ENCODE results near the gene RAB15.

The RAB15 gene

GRCh38 chr14:64971943-64972791, at the start of gene RAB15:
TSS of gene RAB15 (minus strand) at chr14:64972336. CDS start at chr14:64972076, 260 bp downstream.
- DNase-seq: peak; percentile 66

DNA sequence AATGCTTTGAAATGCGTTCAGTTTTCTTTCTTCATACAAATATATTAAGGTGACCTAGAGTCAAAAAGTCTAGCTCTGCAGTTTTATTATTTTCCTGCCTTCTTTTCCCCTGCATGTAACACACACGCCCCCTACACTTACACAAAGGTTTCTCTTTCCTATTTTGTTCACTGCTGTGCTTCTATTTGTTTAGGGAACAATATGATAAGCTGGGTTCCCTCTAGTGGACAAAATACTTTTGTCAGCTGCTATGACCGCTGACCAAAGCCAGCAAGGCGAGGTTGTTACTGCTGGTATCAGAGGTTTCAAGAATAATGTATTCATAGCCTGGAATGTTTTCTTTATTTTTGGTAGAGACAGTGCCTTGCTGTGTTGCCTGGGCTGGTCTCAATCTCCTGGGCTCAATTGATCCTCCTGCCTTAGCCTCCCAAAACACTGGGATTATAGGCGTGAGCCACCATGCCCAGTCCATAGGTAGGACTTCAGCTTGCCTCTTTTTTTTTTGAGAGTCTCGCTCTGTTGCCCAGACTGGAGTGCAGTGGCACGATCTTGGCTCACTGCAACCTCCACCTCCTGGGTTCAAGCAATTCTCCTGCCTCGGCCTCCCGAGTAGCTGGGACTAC, 47.9 kb upstream of the RAB15 start:
- peak; percentile 69 for DNase-seq

- DNase-seq: peak; percentile 13
Measured at GRCh38 chr14:65016471-65016870, 44.3 kb upstream of the RAB15 start.

- DNase-seq: no peak
Measured at GRCh38 chr14:65015391-65015790, 43.3 kb upstream of the RAB15 start.

DNA sequence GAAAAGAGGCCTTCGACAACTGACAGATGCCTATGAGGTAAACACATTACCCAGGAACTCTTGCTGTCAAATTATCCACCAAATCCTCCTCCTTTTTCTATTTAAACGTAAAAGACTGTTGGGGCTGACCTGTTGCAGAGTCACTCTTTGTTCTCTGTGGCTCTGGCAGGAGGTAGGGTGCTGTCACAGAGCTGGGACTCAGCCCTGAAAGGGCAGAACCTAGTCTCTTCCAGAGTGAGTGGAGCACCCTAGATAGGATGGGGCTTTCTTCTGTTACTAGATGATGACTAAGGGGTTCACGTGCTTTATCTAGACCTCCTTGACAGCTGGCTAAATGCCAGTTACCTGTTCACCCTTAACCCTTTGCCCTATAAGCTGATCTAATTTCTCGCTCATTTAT, 40.2 kb upstream of the RAB15 start:
- no peak for DNase-seq

GRCh38 chr14:65011538-65011937, 39.4 kb upstream of the RAB15 start:
- DNase-seq: no peak

DNA sequence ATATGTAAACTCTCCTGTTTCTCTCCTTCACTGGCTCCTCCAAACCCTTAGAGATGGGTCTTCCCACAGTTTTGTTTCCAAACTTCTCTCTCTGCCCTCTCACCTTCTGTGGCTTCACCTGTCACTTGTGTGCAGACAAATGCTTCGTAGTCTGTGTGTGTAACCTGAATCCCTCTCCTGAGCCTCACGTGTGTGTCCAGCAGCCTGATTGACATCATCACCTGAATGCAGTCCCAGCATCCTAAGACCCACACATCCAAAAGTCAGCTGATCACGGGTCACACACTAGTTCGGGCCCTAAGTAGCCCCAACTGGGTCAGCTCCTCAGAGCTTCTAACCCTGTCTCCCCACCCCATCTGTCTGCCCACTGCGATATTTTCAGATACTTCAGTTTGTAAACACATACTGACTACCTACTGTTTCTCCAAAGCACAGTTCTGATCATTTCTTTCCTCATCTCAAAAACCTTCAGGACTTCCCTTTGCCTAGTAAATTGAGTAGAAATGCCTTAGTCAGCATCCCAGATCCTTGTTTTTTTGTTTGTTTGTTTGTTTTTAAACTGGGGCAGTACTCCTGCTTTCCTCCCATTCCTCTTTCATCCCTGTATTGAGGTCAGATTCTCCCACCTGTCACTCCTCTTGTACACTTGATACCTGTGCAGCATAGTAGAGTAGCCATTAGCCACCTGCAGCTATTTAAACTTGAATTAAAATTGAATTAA, 38.2 kb upstream of the RAB15 start:
- no peak for DNase-seq

DNA sequence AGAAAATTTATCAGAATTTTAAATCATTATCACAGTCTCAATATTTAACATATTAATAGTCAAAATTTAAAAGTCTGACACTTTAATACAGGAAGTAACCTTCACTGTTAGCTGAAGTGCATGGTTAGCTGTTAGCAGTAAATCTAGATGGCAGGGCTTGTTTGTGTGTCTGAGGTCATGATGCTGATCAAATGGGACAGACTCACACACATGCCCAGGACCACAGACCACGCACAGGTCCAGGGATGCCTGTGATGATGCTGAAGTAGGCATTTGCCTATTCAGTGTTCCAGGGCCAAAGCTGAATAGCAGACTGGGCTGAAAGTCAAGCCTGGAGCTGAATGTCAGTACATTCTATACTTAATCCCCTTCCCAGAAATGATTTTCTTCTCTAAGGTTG, 35.1 kb upstream of the RAB15 start:
- no peak for DNase-seq

- no peak for DNase-seq
Measured at GRCh38 chr14:65006261-65006721, 34.2 kb upstream of the RAB15 start.

- DNase-seq: no peak
Measured at GRCh38 chr14:65003394-65003793, 31.3 kb upstream of the RAB15 start.

GRCh38 chr14:65002586-65003210, 30.6 kb upstream of the RAB15 start:
- no peak for DNase-seq

GRCh38 chr14:65001723-65002122, 29.6 kb upstream of the RAB15 start:
- no peak for DNase-seq

- no peak for DNase-seq
Measured at GRCh38 chr14:65000898-65001591, 28.9 kb upstream of the RAB15 start.

DNA sequence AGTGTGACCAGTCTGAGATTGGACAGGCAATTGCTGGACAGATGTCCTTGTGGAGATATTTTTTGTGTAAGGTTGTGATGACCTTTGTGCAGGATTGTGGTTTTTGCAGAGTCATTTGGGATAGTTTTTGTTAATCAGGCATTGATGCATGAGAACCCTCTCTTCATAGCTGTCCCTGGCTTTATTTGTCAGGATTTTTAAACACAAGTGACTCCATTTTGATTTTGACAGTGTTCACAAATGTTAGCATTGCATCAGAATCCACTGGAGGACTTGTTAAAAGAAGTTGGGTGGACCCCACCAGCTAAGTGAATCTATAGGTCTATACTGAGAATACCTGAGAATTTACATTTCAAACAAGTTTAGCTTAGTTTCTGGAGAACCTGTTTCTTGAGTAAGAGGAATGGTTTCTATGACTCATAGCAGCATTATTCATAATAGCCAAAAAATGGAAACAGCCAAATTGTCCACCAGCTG, 26.4 kb upstream of the RAB15 start:
- no peak for DNase-seq

DNA sequence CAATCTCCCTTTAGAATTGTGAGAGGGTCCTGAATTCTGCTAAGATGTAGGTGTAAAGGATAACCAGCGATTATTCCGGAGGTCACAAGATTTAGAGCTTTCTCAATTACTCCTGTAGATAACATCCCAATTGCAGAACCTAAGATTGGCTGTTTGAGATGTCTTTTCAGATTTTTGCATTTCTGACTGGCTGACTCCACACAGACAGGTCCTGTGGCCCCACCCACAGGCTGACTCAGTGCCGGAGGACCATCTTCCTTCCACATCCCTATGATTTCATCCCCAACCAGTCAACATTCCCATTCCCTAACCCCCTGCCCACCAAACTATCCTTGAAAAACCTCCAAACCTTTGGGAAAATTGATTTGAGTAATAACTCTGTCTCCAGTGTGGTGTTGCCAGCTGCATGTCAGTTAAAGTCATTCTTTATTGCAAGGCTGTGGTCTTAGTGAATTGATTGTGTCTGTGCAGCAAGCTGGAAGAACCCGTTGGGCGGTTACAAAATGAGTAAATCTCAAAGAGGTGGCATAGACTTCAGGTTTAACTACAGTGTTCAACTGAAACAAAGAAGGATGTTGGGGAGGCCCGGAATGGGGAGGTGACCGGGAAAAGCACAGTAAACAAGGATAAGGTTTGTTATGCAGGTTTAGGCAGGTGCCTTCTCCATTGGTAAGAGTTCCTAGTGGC, 25.1 kb upstream of the RAB15 start:
- peak; percentile 65 for DNase-seq

DNA sequence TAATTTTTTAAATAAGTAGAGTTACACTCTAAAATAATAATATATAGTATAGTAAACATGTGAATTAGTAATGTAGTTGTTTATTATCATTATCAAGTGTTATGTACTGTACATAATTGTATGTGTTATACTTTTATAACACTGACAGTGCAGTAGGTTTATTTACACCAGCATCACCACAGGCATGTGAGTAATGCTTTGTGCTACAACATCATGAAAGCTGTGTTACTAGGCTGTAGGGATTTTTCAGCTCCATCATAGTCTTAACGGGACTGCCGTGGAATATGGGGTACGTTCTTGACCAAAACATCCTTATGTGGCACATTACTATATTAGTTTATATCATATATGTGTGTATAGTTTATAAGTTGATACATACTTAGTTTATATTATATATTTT, 23.2 kb upstream of the RAB15 start:
- DNase-seq: no peak

DNA sequence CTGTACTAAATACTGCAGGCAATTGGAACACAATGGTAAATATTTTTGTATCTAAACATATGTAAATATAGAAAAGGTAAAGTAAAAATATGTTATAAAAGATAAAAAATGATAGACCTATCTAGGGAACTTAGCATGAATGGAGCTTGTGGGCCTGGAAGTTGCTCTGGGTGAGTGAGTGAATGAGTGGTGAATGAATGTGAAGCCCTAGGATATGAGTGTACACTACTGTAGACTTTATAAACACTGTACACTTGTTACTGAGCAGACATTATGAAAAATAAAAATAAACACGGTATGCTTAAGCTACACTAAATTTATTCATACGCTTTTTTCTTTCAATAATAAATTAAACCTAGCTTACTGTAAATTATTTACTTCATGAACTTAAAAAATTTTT, 22.4 kb upstream of the RAB15 start:
- no peak for DNase-seq

DNA sequence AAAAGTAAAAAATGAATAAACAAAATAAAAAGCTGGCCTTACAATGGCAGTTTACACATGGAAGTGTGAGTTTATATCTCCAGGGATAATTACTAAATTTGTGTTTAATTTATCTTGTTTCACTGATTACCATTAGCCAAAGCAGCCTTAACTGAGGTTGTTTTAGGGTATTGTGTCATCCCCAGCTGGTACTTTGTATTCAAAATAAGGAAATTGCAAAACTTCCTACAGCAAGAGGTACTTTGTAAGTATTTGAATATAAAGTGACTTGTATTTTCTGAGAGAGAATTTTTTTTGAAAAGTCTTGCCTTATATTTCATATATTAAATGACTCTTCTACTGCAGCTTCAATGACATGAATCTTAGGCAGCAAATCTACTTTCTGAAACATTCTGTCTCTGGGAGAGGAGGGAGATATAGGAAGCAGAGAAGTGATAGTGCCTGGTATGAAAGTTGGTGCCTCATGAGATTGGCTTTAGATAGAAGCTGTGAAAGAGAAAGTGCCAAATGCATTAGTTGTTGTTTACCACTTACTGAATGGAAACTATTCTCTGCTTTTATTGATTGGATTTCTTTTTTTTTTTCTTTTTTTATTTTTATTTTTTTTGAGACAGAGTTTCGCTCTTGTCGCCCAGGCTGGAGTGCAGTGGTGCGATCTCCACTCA, 21.3 kb upstream of the RAB15 start:
- no peak for DNase-seq

- DNase-seq: no peak
Measured at GRCh38 chr14:64992328-64992885, 20.3 kb upstream of the RAB15 start.

DNA sequence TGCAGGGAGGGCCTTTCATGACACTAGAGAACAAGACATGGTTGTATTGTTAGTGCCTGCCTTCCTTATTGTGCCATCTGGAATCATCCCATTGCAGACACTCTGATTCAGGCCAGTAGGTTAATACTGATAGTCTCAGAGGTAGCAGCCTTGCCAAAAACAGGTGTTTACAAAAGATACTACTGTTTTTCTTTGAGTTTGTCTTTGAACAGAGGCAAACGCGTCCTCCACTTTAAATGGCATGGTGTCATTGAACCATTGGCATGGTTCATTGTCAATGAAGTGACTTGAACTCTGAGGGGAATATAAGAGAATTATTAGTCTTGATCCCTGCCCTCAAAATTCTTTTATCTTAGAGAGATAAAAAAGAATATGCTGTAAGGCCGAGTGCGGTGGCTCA, 18.8 kb upstream of the RAB15 start:
- no peak for DNase-seq

DNA sequence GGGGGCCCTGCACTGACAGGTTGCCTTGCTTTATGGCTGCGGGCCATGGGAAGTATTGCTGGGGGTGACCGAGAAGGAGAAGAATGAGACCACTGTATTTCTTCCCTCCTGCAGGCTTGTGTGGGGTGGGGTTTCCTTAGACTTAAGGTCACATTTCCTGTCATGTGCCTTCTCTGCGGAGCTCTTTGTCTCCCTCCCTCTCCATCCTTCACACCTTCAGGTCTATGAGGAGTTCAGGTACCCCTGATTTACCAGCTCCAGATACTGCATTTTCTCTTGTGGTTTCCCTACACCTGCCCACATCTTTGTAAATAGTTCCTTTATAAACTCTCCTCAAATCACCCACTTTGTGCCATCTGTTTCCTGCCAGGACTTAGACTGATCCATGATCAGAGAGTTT, 18.2 kb upstream of the RAB15 start:
- no peak for DNase-seq

Measured in eye (tissue), 1 donor.